GM12873 (cell line): ENCODE measurements around the gene FLACC1.

Experiments used
- CTCF ChIP-seq: IDR thresholded peaks from 2 replicates; pipeline ENCODE4 v1.5.1; 2012; ENCODE audit warnings: low read depth, mild to moderate bottlenecking, moderate library complexity, low read length, control low read depth; ENCODE audit not compliant: insufficient read depth; ENCODE audit errors: missing control alignments

Gene FLACC1

DNA sequence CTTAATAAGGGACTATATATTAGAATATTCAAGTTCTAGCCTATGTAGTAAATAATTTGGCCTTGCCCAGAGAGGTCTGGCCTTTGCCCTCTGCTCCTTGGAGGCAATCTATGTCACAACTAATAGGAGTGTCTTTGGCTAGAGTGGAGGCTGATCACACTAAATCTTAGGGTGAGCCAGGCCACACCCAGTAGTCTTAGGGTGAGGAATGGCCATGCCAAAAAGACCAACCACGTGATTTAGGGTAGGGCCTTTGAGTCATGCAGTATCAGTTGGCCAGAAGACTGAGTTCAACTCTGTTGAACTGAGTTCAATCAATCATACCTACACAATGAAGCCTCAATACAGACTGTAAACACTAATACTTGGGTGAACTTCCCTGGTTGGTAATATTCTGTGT lies 26.0 kb upstream of the FLACC1 start:
- no peak for TF ChIP-seq CTCF

DNA sequence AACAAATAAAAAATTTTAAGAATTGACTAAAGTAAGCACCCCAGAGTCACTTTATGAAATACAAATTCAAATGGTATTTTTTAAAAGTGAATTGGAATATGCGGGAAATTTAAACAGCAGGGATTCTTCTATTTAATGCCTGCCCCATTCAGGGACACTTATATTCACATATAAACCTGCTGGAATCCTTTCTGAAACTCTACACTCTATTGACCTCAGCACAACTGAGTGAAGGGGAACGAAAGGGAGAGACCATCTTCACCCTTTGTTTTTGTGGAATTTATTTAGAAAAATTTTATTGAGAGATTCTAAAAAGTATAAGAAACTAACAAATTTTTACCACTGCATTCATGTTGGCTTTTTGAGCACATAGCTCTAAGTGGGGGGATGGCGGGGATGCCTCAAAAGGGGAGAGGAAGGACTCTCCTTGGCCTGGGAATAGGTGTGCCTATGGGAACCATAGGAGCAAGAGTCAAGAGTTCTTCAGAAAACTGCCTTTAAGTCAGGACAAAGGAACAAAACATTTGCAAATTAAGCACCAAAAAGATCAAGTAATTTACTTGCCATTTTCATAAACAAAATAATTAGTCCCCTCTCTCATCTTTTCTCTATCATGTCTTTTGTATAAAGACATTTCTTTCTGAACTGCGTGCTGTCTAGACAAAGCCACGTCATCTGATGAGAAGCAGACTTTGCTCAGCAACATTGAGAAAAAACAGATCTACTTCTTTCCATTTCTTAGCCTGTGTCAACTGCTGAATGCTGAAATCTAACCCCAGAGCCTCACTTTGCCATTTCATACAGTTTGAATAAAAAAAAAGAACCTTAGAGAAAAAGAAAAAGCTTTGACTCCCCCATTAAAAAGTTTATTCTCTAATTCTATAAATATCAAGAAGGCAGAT lies 21.6 kb upstream of the FLACC1 start:
- no peak for TF ChIP-seq CTCF

- TF ChIP-seq CTCF = no peak
These were observed 20.1 kb upstream of the FLACC1 start for GRCh38 chr2:201377218-201377617.

DNA sequence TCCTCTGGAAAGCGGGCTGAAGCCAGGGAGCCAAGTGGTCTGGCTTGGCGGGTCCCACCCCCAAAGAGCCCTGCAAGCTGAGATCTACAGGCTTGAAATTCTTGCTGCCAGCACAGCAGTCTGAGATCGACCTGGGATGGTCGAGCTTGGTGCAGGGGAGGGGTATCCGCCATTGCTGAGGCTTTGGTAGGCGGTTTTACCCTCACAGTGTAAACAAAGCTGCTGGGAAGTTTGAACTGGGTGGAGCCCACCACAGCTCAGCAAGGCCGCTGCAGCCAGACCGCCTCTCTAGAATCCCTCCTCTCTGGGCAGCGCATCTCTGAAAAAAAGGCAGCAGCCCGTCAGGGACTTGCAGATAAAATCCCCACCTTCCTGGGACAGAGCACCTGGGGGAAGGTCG lies 12.6 kb upstream of the FLACC1 start:
- no peak for TF ChIP-seq CTCF

DNA sequence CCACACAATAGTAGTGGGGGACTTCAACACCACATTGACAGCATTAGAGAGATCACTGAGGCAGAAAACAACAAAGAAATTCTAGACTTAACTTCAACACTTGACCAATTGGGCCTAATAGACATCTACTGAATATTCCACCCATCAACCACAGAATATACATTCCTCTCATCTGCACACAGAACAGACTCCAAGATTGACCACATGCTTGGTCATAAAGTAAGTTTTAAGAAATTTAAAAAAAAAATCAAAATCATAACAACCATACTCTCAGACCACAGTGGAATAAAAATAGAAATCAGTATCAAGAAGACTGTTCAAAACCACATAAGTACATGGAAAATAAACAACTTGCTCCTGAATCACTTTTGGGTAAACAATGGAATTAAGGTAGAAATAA lies 9.0 kb upstream of the FLACC1 start:
- no peak for TF ChIP-seq CTCF

- TF ChIP-seq CTCF = peak; percentile 90
These were observed 6.9 kb upstream of the FLACC1 start for GRCh38 chr2:201363857-201364560.

DNA sequence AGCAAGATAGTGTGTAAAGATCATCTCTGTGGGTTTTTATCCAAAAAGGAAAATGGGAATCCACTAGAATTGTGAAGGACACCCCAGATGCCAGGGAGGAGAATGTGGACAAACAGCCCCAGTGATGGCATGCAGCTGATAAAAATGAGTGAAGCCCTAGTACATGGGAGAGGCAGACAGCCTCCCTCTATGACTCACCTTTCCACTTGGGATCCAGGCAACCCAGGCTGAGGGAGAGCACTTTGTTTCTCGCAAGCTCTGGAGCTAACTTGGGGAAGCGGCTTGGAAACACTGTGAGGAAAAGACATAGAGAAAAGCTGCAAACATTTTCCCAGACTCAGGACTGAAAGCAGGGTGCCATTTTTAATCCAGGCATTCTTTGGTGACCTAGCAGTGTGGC lies 5.3 kb upstream of the FLACC1 start:
- TF ChIP-seq CTCF = no peak
